GM19468 (cell line): Measurements from ENCODE around the gene C3orf52.
A peak's percentile ranks its signal among the peaks of the same experiment; 100 is the strongest.

Experiments
- ATAC-seq: cut with Tn5 transposase; IDR thresholded peaks from one replicate; pipeline ENCODE4 v1.9.1; 2021; ENCODE audit warnings: mild to moderate bottlenecking, moderate library complexity, moderate number of reproducible peaks; ENCODE audit not compliant: unreplicated experiment; ENCODE audit errors: extremely low read depth

The C3orf52 gene

DNA sequence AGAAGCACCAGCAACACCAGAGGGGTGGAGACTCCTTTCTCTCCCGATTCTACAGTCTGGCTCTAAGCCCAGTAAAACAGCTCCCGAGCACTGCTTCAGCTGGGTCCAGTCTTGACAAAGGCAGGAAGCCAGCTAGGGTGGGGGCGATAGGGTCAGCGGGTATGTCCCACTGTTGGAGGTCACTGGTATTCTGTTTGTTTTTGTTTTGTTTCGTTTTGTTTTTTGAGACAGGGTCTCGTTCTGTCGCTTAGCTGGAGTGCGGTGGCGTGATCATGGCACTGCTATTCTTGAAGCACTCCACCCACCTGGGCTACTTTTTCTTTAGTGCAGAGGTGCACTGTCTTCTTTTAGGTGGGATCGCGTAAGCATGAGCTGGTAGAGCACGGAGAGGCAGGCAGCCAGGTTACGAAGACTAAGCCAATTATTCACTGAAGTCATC, 30.6 kb downstream of the C3orf52 start:
- ATAC-seq: no peak

- no peak for ATAC-seq
Measured at GRCh38 chr3:112117415-112117814, 31.2 kb downstream of the C3orf52 start.

GRCh38 chr3:112117841-112118571, 31.8 kb downstream of the C3orf52 start:
- ATAC-seq: no peak

GRCh38 chr3:112119962-112120836, 34.0 kb downstream of the C3orf52 start:
- no peak for ATAC-seq

DNA sequence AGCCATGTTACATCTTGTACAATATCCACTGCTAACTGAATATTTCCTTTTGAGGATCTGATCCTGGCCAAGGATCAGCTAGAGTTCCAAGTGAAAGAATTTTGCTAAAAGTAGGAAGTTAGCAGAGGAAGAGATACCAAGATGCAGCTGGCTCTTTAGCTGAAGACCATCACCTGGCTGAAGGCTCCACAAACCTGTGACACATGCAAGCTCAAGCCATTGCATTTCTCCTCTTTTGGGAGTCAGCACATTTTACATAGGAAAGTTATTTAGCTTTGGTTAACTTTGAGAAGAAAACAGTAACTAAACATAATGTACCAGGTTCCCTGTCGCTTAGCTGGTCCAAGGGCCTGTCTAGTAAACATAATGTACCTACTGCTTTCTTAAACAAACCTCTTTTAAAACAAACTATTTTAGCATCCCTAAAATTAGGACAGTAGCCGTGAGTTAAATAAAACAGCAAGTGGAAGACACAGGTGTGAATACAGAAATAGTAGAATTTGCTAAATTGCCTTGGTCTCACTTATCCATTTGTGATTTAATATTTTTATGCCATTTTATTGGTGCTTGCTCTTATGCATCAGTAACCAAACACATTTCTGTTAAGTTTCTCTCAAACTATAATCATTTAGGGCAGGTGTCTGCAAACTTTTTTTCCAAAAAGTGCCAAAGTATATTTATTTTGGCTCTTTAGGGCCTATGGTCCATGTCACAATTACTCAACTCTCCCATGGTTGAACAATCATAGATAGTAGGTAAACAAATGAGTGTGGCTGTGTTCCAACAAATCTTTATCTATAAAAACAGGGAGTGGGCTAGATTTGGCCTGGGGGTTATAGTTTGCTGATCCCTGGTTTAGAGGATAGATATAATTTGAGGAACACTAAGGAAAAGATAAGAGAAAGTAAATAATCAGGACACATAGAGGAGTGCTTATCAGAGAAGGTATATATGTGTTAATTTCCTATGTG, 35.7 kb downstream of the C3orf52 start:
- ATAC-seq: no peak

DNA sequence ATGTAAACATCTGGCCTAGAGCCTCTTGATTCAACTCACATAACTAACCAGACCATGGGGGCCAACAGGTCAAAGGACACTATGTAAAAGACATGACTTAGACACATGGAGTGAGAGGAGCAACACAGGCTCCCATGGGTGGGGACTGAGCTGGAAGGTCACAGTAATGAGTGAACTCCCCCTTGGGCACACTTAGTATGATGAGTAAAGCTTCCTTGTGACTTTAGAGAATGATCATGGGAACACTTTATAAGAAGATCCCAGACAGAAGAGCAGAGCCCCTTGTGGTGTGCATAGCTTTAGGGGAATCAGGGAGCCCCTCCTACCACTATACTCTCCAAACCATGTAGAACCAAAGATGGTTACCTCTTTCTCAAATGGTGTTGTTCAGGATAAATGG, 36.7 kb downstream of the C3orf52 start:
- no peak for ATAC-seq

GRCh38 chr3:112123548-112123947, 37.4 kb downstream of the C3orf52 start:
- ATAC-seq: no peak

- no peak for ATAC-seq
Measured at GRCh38 chr3:112124907-112125607, 38.9 kb downstream of the C3orf52 start.

GRCh38 chr3:112126511-112126911, 40.3 kb downstream of the C3orf52 start:
- ATAC-seq: no peak

- no peak for ATAC-seq
Measured at GRCh38 chr3:112127522-112128494, 41.6 kb downstream of the C3orf52 start.

GRCh38 chr3:112128843-112129727, 42.9 kb downstream of the C3orf52 start:
- no peak for ATAC-seq

DNA sequence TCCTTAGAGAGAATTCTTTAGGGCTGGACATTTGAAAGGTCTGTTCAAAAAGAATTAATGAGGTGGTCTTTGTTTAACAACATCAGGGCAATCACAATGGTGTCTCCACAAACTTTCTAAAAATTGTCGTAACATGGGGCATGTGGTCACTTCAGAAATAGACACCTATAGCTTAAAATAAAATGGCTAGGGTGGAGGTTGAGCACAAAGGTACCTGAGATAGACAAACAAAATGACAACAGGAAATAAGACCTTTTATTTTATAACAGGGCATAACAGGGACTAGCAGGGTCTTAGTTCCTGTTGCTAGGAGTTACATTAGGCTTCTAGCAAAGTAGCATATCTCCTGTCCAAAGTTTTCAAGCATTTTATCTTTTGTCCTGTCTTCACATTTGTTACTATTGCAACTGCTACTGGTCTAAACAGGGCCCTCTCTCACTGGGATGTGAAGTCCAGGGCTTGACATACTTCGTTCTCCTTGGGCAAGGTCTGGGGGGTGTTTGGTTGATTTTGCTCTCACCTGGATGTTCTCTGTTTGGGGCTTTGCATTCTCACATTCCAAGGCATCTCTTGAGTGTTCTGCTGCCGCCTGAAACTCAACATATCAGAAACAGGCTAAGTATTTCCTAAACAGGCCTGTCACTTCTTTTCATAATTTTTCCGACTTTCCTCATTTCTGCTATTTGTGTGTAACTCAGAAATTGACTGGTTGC, 43.9 kb downstream of the C3orf52 start:
- no peak for ATAC-seq

DNA sequence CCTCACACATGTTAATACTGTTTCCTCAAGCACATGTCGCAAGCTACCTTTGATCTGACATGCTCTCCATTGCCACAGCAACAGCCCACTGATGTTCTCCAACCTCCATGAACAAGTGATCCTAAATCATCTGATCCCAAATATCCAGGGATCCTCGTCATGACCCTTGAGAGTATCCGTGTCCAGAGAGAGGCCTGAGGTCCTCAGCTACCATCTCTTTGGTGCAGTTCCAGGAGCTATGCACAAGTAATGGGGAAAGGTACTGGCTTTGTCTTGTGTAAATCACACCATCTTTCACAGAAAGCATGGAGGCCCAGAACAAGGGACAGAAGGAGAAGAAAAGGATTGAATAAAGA, 44.4 kb downstream of the C3orf52 start:
- ATAC-seq: no peak

DNA sequence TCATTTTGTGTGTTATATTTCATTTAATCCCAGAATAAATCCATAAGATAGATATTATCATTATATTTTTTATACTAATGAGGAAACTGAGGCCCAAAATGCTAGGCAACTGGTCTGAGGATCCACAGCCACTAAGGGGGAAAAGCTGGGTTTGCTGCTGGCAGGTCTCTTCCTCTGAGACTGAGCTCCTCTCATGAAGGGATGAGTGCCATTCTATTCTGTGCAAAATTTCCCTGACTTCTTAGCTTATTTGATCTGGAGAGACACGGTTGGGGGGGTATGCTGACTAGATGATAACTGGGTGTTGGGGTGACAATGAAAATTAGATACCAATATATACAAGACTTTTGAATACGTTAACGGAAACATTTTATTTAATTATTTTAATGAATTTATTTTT, 44.9 kb downstream of the C3orf52 start:
- ATAC-seq: no peak

DNA sequence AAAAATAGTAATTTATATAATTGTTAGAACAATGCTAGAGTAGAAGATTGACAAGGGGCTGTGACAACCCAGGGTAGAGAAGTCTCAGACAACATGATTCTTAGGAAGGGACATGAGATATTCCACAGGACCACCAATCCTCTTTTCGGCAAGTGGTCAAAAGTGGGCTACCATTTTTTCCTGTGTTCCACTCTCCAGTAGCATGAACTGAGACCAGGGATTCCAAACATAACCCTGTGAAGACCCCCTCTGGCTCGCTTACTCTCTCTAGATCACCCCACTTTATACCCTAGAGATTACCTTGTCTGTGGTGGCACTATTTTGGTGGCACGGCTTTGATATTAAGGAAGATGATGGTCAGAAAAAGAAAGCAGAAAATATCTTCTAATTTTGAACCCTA, 45.9 kb downstream of the C3orf52 start:
- ATAC-seq: no peak

DNA sequence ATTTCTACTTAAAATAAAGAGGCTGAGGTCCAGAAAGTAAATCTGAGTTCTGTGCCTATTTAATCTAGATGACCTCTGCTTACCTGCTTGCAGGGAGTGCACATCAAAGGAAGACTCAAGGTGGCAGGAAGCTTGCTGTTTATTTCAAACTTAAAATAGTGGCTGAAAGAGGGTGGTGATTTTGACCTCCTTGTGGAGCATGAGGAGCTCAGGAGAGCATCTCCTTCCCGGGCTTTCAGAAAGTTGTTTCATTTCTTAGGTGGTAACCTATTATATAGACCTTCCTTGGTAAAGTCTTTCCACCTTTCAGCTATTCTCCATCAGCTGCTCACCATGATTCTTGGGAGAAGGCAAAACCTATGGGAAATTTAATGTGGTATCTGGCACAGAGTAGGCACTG, 46.4 kb downstream of the C3orf52 start:
- ATAC-seq: no peak

DNA sequence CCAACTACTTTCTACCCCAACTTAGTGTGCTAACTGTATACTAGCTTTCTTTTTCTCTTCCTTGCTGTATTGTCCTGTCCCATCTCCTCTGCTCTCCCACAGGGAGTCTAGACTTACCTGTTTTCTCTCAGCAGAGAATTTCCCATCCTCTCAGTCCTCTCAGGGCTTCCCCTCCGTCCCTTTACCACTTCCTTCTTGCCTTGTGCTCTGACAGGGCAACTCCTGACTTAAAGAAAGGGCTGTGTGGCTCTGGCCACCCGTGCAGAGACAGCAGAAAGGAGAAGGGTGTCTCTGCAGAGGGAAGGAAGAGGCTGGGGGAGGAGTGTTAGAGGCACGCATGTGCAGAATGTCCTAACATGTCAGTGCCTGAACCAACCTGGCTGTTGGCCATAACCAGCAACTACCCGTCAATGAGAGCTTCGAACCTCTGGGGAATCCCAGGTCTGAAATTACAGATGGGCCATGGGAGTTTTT, 46.8 kb downstream of the C3orf52 start, which contains the start of gene GCSAM:
Gene GCSAM, minus strand, starts transcription at position 274 of the 474 bp plus-strand sequence. Its CDS starts 128 bp downstream, at position 146.
- ATAC-seq: peak; percentile 54
